ENCODE measurements around the gene DPH7.

GRCh38 chr9:137586854-137587253 is 8.1 kb upstream of the DPH7 start:
- TF ChIP-seq EZH2 (IDR thresholded peaks at IDR 0.05; ENCODE audit: borderline replicate concordance) (no peak), EZH2phosphoT487 (IDR thresholded peaks at IDR 0.05; ENCODE audit: low read depth, severe bottlenecking, unreplicated experiment) (no peak)
- TF ChIP-seq, protein P1, sequence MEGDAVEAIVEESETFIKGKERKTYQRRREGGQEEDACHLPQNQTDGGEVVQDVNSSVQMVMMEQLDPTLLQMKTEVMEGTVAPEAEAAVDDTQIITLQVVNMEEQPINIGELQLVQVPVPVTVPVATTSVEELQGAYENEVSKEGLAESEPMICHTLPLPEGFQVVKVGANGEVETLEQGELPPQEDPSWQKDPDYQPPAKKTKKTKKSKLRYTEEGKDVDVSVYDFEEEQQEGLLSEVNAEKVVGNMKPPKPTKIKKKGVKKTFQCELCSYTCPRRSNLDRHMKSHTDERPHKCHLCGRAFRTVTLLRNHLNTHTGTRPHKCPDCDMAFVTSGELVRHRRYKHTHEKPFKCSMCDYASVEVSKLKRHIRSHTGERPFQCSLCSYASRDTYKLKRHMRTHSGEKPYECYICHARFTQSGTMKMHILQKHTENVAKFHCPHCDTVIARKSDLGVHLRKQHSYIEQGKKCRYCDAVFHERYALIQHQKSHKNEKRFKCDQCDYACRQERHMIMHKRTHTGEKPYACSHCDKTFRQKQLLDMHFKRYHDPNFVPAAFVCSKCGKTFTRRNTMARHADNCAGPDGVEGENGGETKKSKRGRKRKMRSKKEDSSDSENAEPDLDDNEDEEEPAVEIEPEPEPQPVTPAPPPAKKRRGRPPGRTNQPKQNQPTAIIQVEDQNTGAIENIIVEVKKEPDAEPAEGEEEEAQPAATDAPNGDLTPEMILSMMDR (IDR thresholded peaks at IDR 0.05; ENCODE audit: poor library complexity) = no peak

All from hepatocyte (in vitro differentiated cells).